ENCODE measurements around the gene CCT6A.
"Not testable (repeated sequence)": the region's sequence is repeated elsewhere in the genome, so short reads cannot be mapped to it uniquely, and the experiment has no call there.

Gene CCT6A

DNA sequence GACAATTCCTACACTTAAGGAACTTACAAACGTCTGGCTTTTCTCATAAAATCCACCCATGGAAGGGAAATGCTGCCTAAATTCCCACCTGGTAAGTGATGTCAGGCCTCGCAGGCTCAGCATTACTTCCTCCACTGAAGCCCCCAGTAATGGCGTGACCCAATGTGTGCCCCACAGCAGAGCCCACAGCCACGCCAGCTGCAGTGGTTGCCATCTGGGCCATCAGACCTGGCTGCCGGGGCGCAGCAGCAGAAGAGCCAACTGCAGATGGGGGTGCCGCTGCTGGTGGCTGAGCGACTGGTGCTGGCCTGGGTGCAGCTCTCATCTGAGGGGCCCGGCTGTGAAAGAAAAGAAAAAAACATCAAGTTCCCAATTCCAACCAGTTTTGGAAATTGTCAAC lies 52.6 kb downstream of the CCT6A start:
- not testable (repeated sequence) for DNase-seq

DNA sequence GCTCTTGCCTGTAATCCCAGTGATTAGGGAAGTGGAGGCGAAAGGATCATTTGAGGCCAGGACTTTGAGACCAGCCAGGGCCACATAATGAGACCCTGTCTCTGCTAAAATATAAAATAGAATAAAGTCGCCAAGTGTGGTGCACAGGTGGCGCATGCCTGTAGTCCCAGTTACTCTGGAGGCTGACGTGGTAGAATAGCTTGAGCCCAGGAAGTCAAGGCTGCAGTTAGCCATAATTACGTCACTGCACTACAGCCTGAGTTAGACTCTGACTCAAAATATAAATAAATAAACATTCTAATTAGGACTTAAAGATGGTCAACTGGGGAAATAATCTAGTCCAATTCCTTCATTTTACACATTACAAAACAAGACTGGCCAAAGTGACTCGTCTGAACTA lies 53.9 kb downstream of the CCT6A start:
- DNase-seq, result peak; percentile 31 to 59 (median 58)

DNA sequence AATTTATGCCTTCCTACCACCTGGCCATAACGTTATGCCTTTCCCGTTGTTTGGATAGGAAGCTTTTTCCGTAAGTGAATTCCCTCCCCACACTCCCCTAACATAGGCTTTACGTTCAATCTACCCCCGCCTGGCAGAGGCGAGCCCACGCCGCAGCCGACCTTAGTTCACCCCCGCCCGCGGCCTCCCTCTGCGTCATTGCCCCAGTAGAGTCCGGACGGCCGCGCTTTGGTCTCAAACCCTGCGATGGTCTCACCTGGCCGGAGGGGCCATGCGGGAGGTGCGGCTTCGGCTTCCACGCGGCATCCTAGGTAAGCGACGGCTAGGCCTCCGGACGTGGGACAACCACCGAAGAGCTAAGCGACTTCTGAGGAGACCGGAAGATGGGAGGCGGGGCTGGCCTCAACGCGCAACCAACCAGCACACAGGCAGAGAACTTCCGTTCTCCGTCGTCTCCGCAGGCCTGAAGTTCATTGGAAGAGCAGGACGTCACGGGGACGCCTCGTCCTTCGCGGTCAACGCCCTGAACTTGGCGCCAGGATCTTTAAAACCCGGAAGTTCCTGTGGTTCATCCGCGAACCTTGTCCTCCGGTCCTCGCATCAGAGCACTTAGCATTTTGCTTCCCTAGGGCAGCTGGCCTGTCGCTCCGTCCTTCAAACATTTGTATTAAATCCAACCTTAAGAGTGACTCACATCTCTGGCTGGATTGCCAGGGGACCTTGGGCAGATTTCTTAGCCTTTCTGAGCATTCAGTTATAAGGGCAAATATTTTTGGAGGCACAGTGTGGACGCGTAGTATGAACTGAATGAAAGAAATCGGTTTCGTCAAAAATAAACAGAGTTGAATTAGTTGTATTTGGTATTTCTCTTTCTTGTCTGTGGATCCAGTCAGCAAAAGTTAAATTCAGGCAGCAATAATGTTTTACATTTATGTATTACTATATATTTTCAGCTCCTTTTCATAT lies 54.8 kb downstream of the CCT6A start, which contains the start of gene CHCHD2:
Gene CHCHD2, minus strand, starts transcription at position 369 of the 966 bp plus-strand sequence. Its CDS starts 63 bp downstream, at position 306.
- DNase-seq, result peak; percentile 98 to 99 (median 98)

- no peak for DNase-seq
These were observed 56.3 kb downstream of the CCT6A start for GRCh38 chr7:56107954-56108258.

GRCh38 chr7:56110611-56111010 lies 59.0 kb downstream of the CCT6A start:
- DNase-seq, result no peak

DNA sequence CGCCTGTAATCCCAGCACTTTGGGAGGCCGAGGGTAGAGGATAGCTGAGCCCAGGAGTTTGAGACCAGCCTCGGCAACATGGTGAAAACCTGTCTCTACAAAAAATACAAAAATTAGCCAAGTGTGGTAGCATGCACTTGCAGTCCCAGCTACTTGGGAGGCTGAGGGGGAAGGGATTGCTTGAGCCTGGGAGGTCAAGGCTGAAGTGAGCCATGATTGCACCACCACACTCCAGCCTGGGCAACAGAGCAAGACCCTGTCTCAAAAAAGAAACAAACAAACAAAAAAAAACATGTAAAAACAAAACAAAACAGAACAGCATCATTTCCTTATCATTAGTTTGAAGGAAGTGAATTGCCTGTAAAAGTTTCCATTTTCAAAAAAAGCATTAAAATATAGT lies 60.7 kb downstream of the CCT6A start:
- not testable (repeated sequence) for DNase-seq
